Measurements from ENCODE around the gene DNMT3L. TPM values are rescaled to one million over a fixed set of nuclear protein-coding genes. Genes with fewer than 3 reads are reported as not detected.

The DNMT3L gene
- total RNA-seq, 2 donors from 2014 or later, result not detected

GRCh38 chr21:44271558-44272283 lies 10.0 kb upstream of the DNMT3L start:
- no peak overlapping the region for H3K4me3 ChIP-seq
- H3K9me3 ChIP-seq, result no peaks in the 10 kb centered on the region
- no peaks in the 10 kb centered on the region for H3K36me3 ChIP-seq (replicated peaks in 1 of 2; ENCODE audit: insufficient read depth in 1 of 2, low read depth in 2 of 2)
- DNase-seq (no peak), ATAC-seq (no peak)
- H3K27ac ChIP-seq, result no peak overlapping the region
- TF ChIP-seq CTCF (IDR thresholded peaks at IDR 0.05) (no peak), POLR2A (IDR thresholded peaks at IDR 0.05) (no peak)
- H3K27me3 ChIP-seq, result no peaks in the 10 kb centered on the region
- H3K4me1 ChIP-seq, result no peaks in the 10 kb centered on the region
- intact Hi-C loops (cut with DNase I), result no loop called here
- 75 to 76% methylated on average over 16 to 18 of the region's 18 CpGs for WGBS, 2 donors

GRCh38 chr21:44269090-44269489 lies 7.4 kb upstream of the DNMT3L start:
- TF ChIP-seq CTCF (IDR thresholded peaks at IDR 0.05), result no peak
- no peak for TF ChIP-seq POLR2A (IDR thresholded peaks at IDR 0.05)
- Histone ChIP-seq H3K36me3 (replicated peaks in 1 of 2; ENCODE audit: insufficient read depth in 1 of 2, low read depth in 2 of 2) (no peaks in the 10 kb centered on the region), H3K4me1 (no peaks in the 10 kb centered on the region), H3K27ac (no peak overlapping the region), H3K9me3 (no peaks in the 10 kb centered on the region), H3K4me3 (no peak overlapping the region), H3K27me3 (no peaks in the 10 kb centered on the region)
- 73% methylated on average over 8 of the region's 8 CpGs for WGBS, 2 donors
- intact Hi-C loops (cut with DNase I), result loop anchor here (10.0 kb wide), 1 partner anchor 46 kb away; no protein-coding TSS in a partner anchor
- no peak for DNase-seq
- no peak for ATAC-seq

- no peaks in the 10 kb centered on the region for H3K27me3 ChIP-seq
- ATAC-seq, result no peak
- TF ChIP-seq CTCF (IDR thresholded peaks at IDR 0.05), result peak in 2 of 7 experiments; percentile 2 to 12
- TF ChIP-seq POLR2A (IDR thresholded peaks at IDR 0.05), result no peak
- intact Hi-C loops (cut with DNase I), result loop anchor here (10.0 kb wide), 1 partner anchor 47 kb away; no protein-coding TSS in a partner anchor
- no peaks in the 10 kb centered on the region for H3K36me3 ChIP-seq (replicated peaks in 1 of 2; ENCODE audit: insufficient read depth in 1 of 2, low read depth in 2 of 2)
- no peak overlapping the region for H3K27ac ChIP-seq
- H3K4me3 ChIP-seq, result no peak overlapping the region
- H3K4me1 ChIP-seq, result no peaks in the 10 kb centered on the region
- 50 to 64% methylated on average over 15 to 19 of the region's 19 CpGs for WGBS, 2 donors
- DNase-seq, result peak in 2 of 4 donors; percentile 9 to 17
- no peaks in the 10 kb centered on the region for H3K9me3 ChIP-seq
Observed at GRCh38 chr21:44267655-44268142, 6.0 kb upstream of the DNMT3L start.

- no peak for DNase-seq
- Histone ChIP-seq H3K36me3 (replicated peaks in 1 of 2; ENCODE audit: insufficient read depth in 1 of 2, low read depth in 2 of 2) (no peaks in the 10 kb centered on the region), H3K27ac (no peak overlapping the region), H3K9me3 (no peaks in the 10 kb centered on the region), H3K4me1 (no peaks in the 10 kb centered on the region), H3K27me3 (no peaks in the 10 kb centered on the region), H3K4me3 (no peak overlapping the region)
- peak; percentile 12 for ATAC-seq
- WGBS, 2 donors, result 75 to 77% methylated on average over 11 to 17 of the region's 17 CpGs
- intact Hi-C loops (cut with DNase I), result loop anchor here (10.0 kb wide), 1 partner anchor 49 kb away; no protein-coding TSS in a partner anchor
- TF ChIP-seq CTCF (IDR thresholded peaks at IDR 0.05) (no peak), POLR2A (IDR thresholded peaks at IDR 0.05) (no peak)
Observed at GRCh38 chr21:44265734-44266270, 4.1 kb upstream of the DNMT3L start.

Data from body of pancreas (tissue), 4 donors.